GM15510 (cell line): ENCODE measurements around the gene GRK5.

Experiments
- POLR2A ChIP-seq: IDR thresholded peaks from 3 replicates; pipeline ENCODE4 v1.6.1; 2011; ENCODE audit warnings: borderline replicate concordance; ENCODE audit not compliant: insufficient read length; ENCODE audit errors: extremely low read depth

GRK5 gene

DNA sequence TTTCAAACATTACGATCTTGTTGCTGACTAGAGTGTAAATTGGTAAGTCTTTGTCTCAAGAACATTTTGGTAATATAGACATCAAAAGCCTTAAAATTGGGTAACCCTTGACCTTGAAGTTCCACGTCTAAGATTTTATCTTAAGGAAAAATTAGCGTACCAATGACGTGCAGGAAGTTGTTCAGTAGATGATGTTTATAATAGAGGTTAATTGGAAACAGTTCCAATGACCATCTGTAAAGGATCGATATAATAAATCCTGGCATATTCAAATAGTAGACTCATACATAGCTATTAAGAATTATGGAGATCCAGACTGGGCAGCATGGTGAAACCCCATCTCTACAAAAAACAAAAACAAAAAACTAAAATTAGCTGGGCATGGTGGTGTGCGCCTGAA, 20.5 kb downstream of the GRK5 start:
- TF ChIP-seq POLR2A: no peak

DNA sequence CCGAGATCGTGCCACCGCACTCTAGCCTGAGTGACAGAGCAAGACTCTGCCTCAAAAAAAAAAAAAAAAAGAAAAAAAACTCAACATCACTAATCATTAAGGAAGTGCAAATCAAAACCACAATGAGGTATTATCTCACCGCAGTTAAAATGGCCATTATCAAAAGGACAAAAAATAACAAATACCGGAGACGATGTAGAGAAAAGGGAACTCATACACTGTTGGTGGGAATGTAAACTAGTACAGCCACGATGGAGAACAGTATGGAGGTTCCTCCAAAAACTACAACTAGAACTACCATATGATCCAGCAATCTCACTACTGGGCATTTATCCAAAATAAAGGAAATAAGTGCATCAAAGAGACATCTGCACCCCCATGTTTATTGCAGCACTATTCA, 24.3 kb downstream of the GRK5 start:
- TF ChIP-seq POLR2A: no peak

DNA sequence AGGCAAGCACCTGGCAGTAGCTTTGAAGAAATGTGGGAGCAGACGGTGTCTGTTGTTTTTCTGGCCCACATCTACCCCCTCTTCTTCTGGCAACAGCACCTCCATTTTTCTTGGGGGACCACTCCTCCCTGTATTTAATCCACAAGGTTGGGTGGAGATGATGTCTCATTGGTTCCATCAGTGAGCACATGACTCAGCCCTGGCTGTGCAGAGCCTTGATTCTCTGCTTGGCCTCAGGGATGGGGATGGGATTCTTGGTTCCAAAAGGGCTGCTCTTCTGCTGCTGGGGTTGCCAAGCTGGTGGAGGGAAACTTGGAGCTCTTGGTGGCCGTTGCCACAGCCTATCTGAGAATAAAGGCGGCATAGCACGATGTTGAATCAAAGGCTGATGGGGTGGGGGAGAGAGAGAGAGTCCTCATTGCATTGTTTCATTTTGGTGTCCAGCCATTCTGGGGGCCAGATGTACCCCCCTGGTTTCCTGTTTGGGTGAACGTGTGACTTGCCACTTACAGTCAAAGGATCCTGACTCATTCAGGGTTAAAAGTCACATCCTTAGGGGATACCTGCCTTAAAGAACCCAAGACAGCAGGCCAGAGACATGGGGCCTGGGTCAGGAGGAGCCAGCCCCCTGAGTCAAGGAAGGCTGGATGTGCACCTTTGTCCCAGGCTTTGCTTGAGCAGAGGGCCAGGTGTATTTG, 25.9 kb downstream of the GRK5 start:
- no peak for TF ChIP-seq POLR2A

DNA sequence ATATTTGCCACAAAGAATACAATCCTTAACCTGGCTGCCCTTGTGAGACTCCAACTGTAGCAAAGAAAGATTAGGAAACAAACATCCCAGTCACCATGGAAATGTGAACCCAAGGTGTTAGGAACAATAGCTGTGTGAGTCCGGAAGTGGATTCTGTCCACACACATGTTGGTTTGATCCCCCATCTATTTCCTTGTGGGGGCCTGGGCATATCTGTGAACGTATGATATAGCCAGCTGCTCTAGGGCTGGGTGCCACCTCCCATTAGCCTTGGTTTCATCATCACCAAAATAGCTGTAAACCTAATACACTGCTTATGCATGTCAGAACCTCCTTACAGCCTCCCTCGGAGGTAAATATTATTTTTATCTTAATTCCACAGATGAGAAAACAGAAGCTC, 26.4 kb downstream of the GRK5 start:
- no peak for TF ChIP-seq POLR2A

DNA sequence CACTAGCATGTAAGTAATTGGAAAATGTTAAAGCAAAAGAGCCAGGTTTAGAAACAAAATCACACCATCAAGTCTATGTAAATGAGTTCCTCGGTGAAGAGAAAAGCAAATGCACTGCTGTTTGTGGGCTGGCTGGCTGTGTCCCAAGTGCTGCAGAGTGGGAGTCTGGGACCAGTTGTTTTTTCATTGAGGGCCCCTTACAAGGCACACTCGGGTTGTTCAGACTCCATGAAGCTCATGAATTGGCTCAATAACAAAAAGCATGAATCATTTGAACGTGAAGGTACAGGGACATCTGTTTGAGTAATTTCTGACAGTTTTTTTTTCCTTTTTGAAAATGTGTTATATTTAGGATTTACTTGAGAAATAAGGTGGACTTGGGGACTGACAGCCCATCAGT, 28.0 kb downstream of the GRK5 start:
- no peak for TF ChIP-seq POLR2A

DNA sequence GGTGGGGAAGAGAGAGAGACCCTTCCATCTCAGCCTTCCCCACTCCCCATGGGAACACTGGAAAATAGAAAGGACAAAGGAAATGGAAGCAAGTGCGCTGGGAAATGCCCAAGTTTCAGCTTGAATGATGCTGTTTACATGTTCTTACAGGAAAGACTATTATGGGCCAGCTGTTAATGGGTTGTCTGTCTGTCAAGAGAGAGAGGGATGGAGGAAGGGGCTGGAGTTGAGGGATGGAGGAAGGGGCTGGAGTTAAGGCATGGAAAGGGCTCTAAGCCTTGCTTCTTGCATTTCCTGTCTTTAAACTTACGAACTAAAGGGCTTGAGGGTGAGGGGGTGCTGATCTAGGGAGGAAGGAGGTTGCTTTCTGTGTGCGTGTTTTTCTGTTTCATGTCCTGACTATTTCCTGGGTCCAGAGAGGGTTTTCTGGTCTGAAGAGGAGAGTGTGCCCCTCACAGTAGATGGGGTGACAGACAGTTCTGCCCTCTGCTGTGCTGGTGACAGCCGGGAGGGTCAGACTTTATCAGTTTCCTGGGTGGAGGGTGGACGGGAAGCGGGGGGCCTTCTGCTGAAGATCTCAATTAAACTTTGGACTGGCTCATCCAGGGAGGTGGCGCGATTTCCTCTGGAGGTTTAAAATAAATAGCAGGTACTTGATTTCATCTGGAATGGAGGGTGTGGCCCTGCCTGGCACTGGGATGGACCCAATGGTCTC, 30.5 kb downstream of the GRK5 start:
- TF ChIP-seq POLR2A: no peak

DNA sequence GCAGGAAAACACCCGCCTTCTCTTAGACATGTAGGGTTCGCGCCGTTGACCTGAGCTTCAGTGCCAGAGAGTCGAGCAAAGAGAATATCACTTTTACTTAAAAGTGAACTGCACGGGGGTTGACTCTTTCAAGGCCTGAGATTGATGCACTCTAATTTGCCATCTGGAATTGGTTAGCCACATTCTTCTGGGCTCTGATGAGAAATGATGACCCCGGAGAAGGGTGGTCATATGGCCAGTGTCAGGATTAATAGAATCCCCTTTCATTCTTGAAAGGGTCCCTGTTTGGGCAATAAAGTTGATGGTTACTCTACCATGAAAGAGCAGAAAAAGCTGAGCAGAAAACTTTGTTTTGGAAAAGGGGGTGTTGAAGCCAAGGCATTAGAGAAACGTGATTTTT, 31.2 kb downstream of the GRK5 start:
- TF ChIP-seq POLR2A: no peak

DNA sequence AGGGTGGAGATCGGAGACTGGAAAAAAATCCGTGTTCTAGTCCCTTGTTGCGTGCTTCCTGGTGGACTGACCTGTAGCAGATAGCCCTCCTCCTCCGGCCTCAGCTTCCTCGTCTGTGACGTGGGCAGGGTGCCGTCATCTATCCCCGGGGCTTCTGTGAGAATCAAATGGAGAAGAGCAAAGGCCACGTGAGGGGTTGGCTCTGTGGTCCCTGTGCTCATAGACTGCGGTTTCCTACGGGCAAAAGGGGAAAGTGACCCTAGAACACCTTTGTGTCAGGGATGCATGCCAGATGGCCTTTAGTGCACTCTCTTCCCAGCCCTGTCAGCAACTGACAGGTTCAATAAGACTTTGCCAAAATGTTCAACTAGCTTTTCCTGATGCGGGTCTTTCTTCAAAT, 33.7 kb downstream of the GRK5 start:
- TF ChIP-seq POLR2A: no peak

DNA sequence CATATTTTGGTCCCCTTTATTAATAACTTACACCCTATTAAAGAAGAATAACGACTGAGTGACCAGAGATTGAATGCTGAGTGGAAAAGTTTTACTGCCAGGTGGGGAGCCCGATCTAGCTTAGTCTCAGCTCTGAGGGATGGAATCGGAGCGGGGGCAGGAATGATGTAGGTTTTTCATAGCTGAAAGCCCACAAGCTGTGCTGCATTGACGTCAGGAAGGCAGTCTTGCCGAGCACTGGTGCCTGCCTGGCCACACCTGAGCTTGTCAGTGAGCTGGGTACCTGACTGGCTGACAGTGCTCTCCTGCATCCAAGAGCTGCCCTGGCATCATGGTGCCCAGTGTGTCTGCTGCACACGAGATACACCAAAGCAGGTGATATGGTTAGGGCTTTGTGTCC, 34.8 kb downstream of the GRK5 start:
- TF ChIP-seq POLR2A: no peak

DNA sequence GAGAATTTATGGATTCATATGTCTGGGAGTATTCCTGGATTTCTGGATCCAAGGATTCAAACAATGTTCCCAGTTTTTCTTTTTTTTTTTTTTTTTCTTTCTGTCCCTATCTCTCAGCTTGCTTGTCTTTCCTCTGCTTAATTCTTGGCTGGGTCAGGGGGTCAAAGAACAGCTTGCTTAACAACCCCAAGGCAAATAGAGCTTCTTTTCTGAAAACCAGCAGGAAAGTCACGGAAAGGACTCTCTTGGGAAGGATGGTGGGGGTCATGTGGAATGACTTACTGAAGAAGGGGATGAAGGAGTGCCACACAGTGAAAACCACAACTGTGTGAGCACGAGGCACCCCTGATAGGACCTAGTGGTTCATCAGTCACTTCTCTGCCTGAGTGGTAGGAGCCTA, 36.1 kb downstream of the GRK5 start:
- no peak for TF ChIP-seq POLR2A

DNA sequence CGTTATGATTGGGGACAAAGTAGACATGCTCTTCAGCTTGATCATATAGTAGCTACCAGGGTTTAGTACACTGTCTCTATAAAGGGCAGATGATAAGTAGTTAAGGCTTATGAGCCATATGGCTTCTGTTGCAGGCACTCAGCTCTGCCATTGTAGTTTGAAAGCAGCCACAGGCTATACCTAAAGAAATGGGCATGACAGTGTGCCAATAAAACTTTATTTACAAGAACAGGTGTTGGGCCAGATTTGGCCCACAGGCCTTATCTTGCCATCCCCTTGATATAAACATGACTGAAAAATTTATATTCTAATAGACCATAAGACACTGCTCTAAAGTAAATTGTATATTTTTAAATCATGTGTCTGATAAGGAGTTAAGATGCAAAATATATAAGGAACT, 36.6 kb downstream of the GRK5 start:
- no peak for TF ChIP-seq POLR2A

DNA sequence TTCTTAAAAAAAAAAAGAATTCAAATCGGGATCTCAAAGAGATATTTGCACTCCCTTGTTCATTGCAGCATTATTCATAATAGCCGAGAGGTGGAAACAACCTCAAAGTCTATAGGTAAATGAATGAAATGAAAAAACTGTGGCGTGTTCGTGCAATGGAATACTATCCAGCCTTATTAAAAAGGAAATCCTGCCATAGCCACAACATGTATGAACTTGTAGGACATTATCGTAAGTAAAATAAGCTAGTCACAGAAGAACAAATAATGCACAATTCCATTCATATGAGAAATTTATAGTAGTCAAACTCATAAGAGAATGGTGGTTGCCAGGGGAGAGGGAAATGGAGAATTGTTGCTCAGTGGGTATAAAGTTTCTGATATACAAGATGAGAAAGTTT, 37.9 kb downstream of the GRK5 start:
- TF ChIP-seq POLR2A: no peak

DNA sequence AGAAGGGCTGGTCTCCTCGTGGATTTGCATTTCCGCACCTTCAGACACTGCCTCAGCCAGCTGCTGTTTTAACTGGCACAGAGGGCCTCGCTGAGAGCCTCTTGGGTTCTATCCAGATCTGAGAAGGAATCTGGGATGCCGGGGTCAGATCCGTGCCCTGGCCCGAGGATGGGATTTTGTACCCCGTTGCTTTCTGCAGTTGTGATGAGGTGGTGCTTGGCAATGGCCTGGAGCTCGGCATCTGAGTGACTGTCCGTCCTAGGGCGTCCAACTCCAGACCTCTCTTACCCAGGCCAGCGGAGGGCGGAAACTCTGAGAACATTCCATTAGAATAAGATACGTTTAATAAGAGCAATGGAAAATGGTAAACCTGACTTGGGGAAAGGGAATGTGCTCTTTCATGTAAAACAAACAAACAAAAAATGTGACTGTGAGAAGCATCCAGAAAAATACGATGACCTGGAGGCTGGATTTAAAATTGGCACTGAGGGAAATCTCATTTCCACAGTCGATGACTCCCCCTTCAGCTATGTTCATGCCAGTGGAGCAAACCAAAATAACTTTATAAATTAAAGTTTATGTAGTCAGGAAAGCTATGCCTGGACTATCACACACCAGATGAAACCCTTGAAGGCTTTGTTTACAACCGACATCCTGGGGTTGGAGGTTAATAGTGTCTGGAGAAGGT, 39.6 kb downstream of the GRK5 start:
- no peak for TF ChIP-seq POLR2A

DNA sequence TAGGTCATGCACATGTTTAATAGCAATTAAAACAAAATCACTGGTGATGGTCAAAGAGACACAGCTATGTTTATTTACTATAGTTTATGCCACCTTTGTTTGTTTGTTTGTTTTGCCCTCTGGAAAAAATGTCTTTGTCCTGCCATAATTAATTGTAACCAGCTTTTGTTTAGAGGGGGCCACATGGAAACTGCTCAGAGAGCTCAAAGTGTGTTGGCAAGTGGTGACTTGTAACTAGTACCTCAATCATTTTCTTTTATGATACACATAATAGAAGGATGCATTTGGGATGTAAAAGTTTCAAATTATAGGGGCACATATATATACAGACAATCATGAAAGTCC, 40.2 kb downstream of the GRK5 start:
- TF ChIP-seq POLR2A: no peak

DNA sequence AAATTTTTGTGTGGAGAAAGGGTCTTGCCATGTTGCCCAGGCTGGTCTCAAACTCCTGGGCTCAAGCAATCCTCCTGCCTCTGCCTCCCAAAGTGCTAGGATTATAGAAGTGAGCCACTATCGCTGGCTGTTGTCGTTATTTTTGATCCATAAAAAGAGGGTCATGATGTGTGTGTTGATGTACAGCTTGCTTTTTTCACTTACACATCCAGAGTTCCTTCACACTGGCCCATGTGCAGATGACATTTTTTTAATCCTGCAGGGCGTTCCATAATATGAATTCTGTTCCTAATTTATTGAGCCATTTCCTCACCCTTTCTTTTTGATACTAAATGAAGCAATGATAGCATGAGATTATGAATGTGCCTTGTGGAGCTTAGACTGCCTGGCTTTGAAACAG, 40.8 kb downstream of the GRK5 start:
- no peak for TF ChIP-seq POLR2A

DNA sequence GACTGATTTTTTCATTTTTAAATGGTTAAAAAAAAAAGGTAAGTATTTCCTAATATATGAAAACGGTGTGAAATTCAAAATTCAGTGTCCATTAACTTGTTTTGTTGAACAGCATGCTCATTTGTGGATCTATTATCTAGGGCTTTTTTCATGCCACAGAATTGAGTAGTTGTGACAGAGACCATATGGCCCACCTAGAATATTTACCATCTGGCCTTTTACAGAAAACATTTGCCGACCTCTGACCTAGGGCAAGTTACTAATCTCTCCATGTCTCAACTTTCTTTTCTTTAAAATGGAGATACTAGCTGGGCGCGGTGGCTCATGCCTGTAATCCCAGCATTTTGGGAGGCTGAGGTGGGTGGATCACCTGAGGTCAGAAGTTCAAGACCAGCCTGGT, 41.3 kb downstream of the GRK5 start:
- no peak for TF ChIP-seq POLR2A
